Measurements from ENCODE around the gene TBC1D20.

TBC1D20 gene

GRCh38 chr20:433300-433975, 28.9 kb downstream of the TBC1D20 start:
- H3K36me3 ChIP-seq (ENCODE audit: control insufficient read depth, low read depth, low read length) = peaks cover 33% of the 10 kb centered on the region
- no peak overlapping the region for H3K4me3 ChIP-seq (ENCODE audit: low read length)
- peaks cover 19% of the 10 kb centered on the region for H3K27me3 ChIP-seq (ENCODE audit: control insufficient read depth, insufficient read depth, low read length)
- peaks cover 9% of the 10 kb centered on the region for H3K4me1 ChIP-seq (ENCODE audit: control insufficient read depth, low read depth, low read length)
- no peak overlapping the region for H3K27ac ChIP-seq (ENCODE audit: low read length)
- no peaks in the 10 kb centered on the region for H3K9me3 ChIP-seq (ENCODE audit: control insufficient read depth, low read depth, low read length)
- H3K9ac ChIP-seq (ENCODE audit: low read length) = no peak overlapping the region

GRCh38 chr20:432677-433299, 29.5 kb downstream of the TBC1D20 start:
- Histone ChIP-seq H3K9ac (ENCODE audit: low read length) (no peak overlapping the region), H3K27ac (ENCODE audit: low read length) (no peak overlapping the region), H3K4me3 (ENCODE audit: low read length) (no peak overlapping the region), H3K27me3 (ENCODE audit: control insufficient read depth, insufficient read depth, low read length) (peaks cover 19% of the 10 kb centered on the region), H3K9me3 (ENCODE audit: control insufficient read depth, low read depth, low read length) (no peaks in the 10 kb centered on the region), H3K4me1 (ENCODE audit: control insufficient read depth, low read depth, low read length) (peaks cover 9% of the 10 kb centered on the region), H3K36me3 (ENCODE audit: control insufficient read depth, low read depth, low read length) (peaks cover 27% of the 10 kb centered on the region)

- no peak overlapping the region for H3K4me3 ChIP-seq (ENCODE audit: low read length)
- no peak overlapping the region for H3K27ac ChIP-seq (ENCODE audit: low read length)
- H3K9me3 ChIP-seq (ENCODE audit: control insufficient read depth, low read depth, low read length) = no peaks in the 10 kb centered on the region
- H3K4me1 ChIP-seq (ENCODE audit: control insufficient read depth, low read depth, low read length) = peaks cover 9% of the 10 kb centered on the region
- H3K27me3 ChIP-seq (ENCODE audit: control insufficient read depth, insufficient read depth, low read length) = peaks cover 19% of the 10 kb centered on the region
- H3K9ac ChIP-seq (ENCODE audit: low read length) = no peak overlapping the region
- peaks cover 23% of the 10 kb centered on the region for H3K36me3 ChIP-seq (ENCODE audit: control insufficient read depth, low read depth, low read length)
Observed at GRCh38 chr20:432208-432607, 30.1 kb downstream of the TBC1D20 start.

- Histone ChIP-seq H3K4me3 (ENCODE audit: low read length) (no peak overlapping the region), H3K9ac (ENCODE audit: low read length) (no peak overlapping the region), H3K27ac (ENCODE audit: low read length) (no peak overlapping the region), H3K4me1 (ENCODE audit: control insufficient read depth, low read depth, low read length) (peaks cover 9% of the 10 kb centered on the region), H3K36me3 (ENCODE audit: control insufficient read depth, low read depth, low read length) (peaks cover 18% of the 10 kb centered on the region), H3K27me3 (ENCODE audit: control insufficient read depth, insufficient read depth, low read length) (peaks cover 19% of the 10 kb centered on the region), H3K9me3 (ENCODE audit: control insufficient read depth, low read depth, low read length) (no peaks in the 10 kb centered on the region)
Observed at GRCh38 chr20:431012-431904, 31.1 kb downstream of the TBC1D20 start.

GRCh38 chr20:430091-430999, 32.0 kb downstream of the TBC1D20 start:
- Histone ChIP-seq H3K27ac (ENCODE audit: low read length) (no peak overlapping the region), H3K9me3 (ENCODE audit: control insufficient read depth, low read depth, low read length) (no peaks in the 10 kb centered on the region), H3K4me1 (ENCODE audit: control insufficient read depth, low read depth, low read length) (peaks cover 9% of the 10 kb centered on the region), H3K4me3 (ENCODE audit: low read length) (no peak overlapping the region), H3K9ac (ENCODE audit: low read length) (no peak overlapping the region), H3K36me3 (ENCODE audit: control insufficient read depth, low read depth, low read length) (peaks cover 11% of the 10 kb centered on the region), H3K27me3 (ENCODE audit: control insufficient read depth, insufficient read depth, low read length) (peaks cover 9% of the 10 kb centered on the region)

GRCh38 chr20:428658-429200, 33.6 kb downstream of the TBC1D20 start:
- Histone ChIP-seq H3K4me1 (ENCODE audit: control insufficient read depth, low read depth, low read length) (no peaks in the 10 kb centered on the region), H3K9ac (ENCODE audit: low read length) (no peak overlapping the region), H3K9me3 (ENCODE audit: control insufficient read depth, low read depth, low read length) (no peaks in the 10 kb centered on the region), H3K36me3 (ENCODE audit: control insufficient read depth, low read depth, low read length) (peaks cover 11% of the 10 kb centered on the region), H3K27ac (ENCODE audit: low read length) (no peak overlapping the region), H3K4me3 (ENCODE audit: low read length) (no peak overlapping the region), H3K27me3 (ENCODE audit: control insufficient read depth, insufficient read depth, low read length) (no peaks in the 10 kb centered on the region)

GRCh38 chr20:427849-428657, 34.3 kb downstream of the TBC1D20 start:
- H3K36me3 ChIP-seq (ENCODE audit: control insufficient read depth, low read depth, low read length) = peaks cover 11% of the 10 kb centered on the region
- H3K9me3 ChIP-seq (ENCODE audit: control insufficient read depth, low read depth, low read length) = no peaks in the 10 kb centered on the region
- no peaks in the 10 kb centered on the region for H3K4me1 ChIP-seq (ENCODE audit: control insufficient read depth, low read depth, low read length)
- no peaks in the 10 kb centered on the region for H3K27me3 ChIP-seq (ENCODE audit: control insufficient read depth, insufficient read depth, low read length)
- H3K4me3 ChIP-seq (ENCODE audit: low read length) = no peak overlapping the region
- no peak overlapping the region for H3K9ac ChIP-seq (ENCODE audit: low read length)
- no peak overlapping the region for H3K27ac ChIP-seq (ENCODE audit: low read length)

GRCh38 chr20:427401-427800, 34.9 kb downstream of the TBC1D20 start:
- Histone ChIP-seq H3K9ac (ENCODE audit: low read length) (no peak overlapping the region), H3K4me1 (ENCODE audit: control insufficient read depth, low read depth, low read length) (no peaks in the 10 kb centered on the region), H3K36me3 (ENCODE audit: control insufficient read depth, low read depth, low read length) (peaks cover 11% of the 10 kb centered on the region), H3K9me3 (ENCODE audit: control insufficient read depth, low read depth, low read length) (no peaks in the 10 kb centered on the region), H3K4me3 (ENCODE audit: low read length) (no peak overlapping the region), H3K27ac (ENCODE audit: low read length) (no peak overlapping the region), H3K27me3 (ENCODE audit: control insufficient read depth, insufficient read depth, low read length) (no peaks in the 10 kb centered on the region)

GRCh38 chr20:426566-426965, 35.8 kb downstream of the TBC1D20 start:
- Histone ChIP-seq H3K27me3 (ENCODE audit: control insufficient read depth, insufficient read depth, low read length) (no peaks in the 10 kb centered on the region), H3K9ac (ENCODE audit: low read length) (no peak overlapping the region), H3K4me3 (ENCODE audit: low read length) (no peak overlapping the region), H3K4me1 (ENCODE audit: control insufficient read depth, low read depth, low read length) (no peaks in the 10 kb centered on the region), H3K27ac (ENCODE audit: low read length) (no peak overlapping the region), H3K9me3 (ENCODE audit: control insufficient read depth, low read depth, low read length) (no peaks in the 10 kb centered on the region), H3K36me3 (ENCODE audit: control insufficient read depth, low read depth, low read length) (peaks cover 18% of the 10 kb centered on the region)

GRCh38 chr20:421685-422250, 40.6 kb downstream of the TBC1D20 start:
- Histone ChIP-seq H3K4me3 (ENCODE audit: low read length) (no peak overlapping the region), H3K36me3 (ENCODE audit: control insufficient read depth, low read depth, low read length) (peaks cover 10% of the 10 kb centered on the region), H3K9ac (ENCODE audit: low read length) (no peak overlapping the region), H3K9me3 (ENCODE audit: control insufficient read depth, low read depth, low read length) (no peaks in the 10 kb centered on the region), H3K4me1 (ENCODE audit: control insufficient read depth, low read depth, low read length) (no peaks in the 10 kb centered on the region), H3K27me3 (ENCODE audit: control insufficient read depth, insufficient read depth, low read length) (no peaks in the 10 kb centered on the region), H3K27ac (ENCODE audit: low read length) (no peak overlapping the region)

All from iPS-18a (cell line).